VCaP (cell line): ENCODE results near the gene NCOA1.

Source experiments
- H3K27ac ChIP-seq: fragments of 450-650 bp; 2 replicates; pipeline ENCODE4 v1.5.1; 2017
- CTCF ChIP-seq: fragments of 450-650 bp; conservative IDR thresholded peaks from 2 replicates; pipeline ENCODE4 v1.5.1; 2017; ENCODE audit warnings: mild to moderate bottlenecking, moderate library complexity

The NCOA1 gene

GRCh38 chr2:24731923-24732322 lies 240.9 kb downstream of the NCOA1 start:
- H3K27ac ChIP-seq = no peak overlapping the region
- TF ChIP-seq CTCF = no peak

GRCh38 chr2:24734741-24735140 lies 243.7 kb downstream of the NCOA1 start:
- TF ChIP-seq CTCF = no peak
- no peak overlapping the region for H3K27ac ChIP-seq

GRCh38 chr2:24739354-24740025 lies 248.4 kb downstream of the NCOA1 start:
- H3K27ac ChIP-seq = no peak overlapping the region
- no peak for TF ChIP-seq CTCF

GRCh38 chr2:24740142-24740541 lies 249.1 kb downstream of the NCOA1 start:
- no peak overlapping the region for H3K27ac ChIP-seq
- TF ChIP-seq CTCF = no peak

- H3K27ac ChIP-seq = no peak overlapping the region
- TF ChIP-seq CTCF = no peak
Measured at GRCh38 chr2:24742730-24743129, 251.7 kb downstream of the NCOA1 start.

GRCh38 chr2:24743924-24744323 lies 252.9 kb downstream of the NCOA1 start:
- TF ChIP-seq CTCF = no peak

GRCh38 chr2:24744356-24744755 lies 253.3 kb downstream of the NCOA1 start:
- H3K27ac ChIP-seq = no peak overlapping the region
- no peak for TF ChIP-seq CTCF

More at GRCh38 chr2:24743924-24744323, 252.9 kb downstream of the NCOA1 start:
- no peak overlapping the region for H3K27ac ChIP-seq
